Measurements from ENCODE around the gene PRPS1.

DNA sequence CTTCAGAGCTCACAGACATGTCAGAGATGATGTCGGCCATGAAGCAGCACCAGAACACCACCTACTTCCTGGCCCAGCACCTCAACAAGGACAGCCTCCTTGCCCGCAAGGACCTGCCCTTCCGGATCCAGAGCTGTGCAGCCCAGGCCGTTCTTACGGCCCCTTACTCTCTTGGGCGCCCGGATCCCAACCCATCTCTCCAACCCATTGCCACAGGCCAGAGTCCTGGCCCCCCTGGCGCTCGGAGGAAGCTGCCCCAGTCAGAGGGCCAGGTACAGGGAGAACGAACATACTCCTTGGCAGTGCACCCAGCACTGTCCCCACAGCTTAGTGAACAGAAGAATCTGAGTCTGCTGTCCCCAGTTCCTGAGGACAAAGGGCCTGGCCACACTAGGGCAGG is 27.9 kb upstream of the PRPS1 start:
- TF ChIP-seq CTCF (IDR thresholded peaks at IDR 0.05; ENCODE audit: insufficient read depth, low read length) (no peak), SPI1 (IDR thresholded peaks at IDR 0.05; ENCODE audit: borderline replicate concordance, low read depth) (no peak), POLR2AphosphoS5 (IDR thresholded peaks at IDR 0.05; ENCODE audit: low read depth) (no peak)

Data from HL-60 (cell line).